ENCODE data around the gene GRIA3. TPM values are rescaled to one million over a fixed set of nuclear protein-coding genes. Genes with fewer than 3 reads are reported as not detected.

The GRIA3 gene
- total RNA-seq, 1 donor from 2014 or later: not detected

DNA sequence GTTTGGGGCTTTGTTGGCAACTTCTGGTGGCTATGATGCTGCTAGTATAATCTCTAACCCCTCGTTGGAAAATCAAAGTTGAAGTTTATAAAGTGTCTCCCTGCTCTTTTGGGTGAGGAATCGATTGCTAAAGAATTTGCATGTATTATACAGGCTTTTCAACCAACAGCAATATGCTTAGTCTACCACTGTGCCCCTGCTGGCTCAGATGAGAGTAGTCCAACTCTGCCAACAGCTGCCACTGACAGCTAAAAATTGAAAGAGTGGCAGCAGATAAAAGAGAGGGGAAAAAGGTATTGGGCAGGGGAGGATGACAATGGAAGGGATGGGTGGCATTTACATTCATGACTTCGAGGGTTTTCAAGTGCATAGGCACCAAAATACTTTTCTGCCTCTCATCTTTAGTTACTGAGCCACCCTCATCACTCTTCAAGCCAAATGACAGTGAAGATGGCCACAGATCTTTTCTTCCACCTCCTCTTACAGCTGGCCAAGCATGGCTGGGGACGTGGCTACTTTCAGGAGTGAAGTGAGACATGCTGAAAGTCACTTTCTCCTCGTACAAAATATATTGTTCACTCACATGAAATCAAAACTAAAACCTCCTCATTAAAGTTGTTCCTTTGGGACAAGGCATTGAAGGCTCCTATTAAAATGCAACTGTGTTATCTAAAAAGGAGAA lies 2.7 kb upstream of the GRIA3 start:
- Mint-ChIP-seq H3K4me1 (peaks cover 5% of the 10 kb centered on the region), H3K4me3 (no peak overlapping the region), H3K27ac (no peak overlapping the region), H3K27me3 (peaks cover 24% of the 10 kb centered on the region), H3K36me3 (ENCODE audit: low read depth) (no peaks in the 10 kb centered on the region), H3K9me3 (no peaks in the 10 kb centered on the region)
- no peak for DNase-seq
- intact Hi-C loops (cut with micrococcal nuclease): no loop called here
- POLR2A ChIA-PET: no interaction called here
- ATAC-seq (ENCODE audit: low read depth): no peak
- TF ChIP-seq, protein P1, sequence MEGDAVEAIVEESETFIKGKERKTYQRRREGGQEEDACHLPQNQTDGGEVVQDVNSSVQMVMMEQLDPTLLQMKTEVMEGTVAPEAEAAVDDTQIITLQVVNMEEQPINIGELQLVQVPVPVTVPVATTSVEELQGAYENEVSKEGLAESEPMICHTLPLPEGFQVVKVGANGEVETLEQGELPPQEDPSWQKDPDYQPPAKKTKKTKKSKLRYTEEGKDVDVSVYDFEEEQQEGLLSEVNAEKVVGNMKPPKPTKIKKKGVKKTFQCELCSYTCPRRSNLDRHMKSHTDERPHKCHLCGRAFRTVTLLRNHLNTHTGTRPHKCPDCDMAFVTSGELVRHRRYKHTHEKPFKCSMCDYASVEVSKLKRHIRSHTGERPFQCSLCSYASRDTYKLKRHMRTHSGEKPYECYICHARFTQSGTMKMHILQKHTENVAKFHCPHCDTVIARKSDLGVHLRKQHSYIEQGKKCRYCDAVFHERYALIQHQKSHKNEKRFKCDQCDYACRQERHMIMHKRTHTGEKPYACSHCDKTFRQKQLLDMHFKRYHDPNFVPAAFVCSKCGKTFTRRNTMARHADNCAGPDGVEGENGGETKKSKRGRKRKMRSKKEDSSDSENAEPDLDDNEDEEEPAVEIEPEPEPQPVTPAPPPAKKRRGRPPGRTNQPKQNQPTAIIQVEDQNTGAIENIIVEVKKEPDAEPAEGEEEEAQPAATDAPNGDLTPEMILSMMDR (IDR thresholded peaks at IDR 0.05): no peak
- CTCF ChIA-PET: no interaction called here

DNA sequence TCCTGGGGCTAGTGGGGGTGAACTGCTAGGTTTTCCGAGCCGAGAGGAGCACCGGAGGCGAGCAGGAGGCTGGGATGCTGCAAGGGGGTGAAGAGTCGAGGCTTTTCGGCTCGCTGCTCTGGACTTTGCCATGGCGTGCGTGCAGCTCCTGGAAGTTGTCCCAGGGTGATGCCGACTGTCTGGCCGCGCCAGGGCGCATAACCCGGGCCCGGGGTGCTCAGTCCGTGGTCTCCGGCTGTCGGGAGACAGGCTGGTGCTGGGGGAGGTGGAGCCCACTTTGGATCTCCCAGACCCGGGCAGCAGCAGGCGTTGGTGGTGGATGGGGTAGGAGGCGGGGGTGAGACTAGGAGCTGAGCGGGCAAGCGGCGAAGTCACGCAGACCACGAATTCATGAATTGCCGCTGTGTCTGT lies 793 bp downstream of the GRIA3 start:
- Mint-ChIP-seq H3K9me3 (no peaks in the 10 kb centered on the region), H3K4me1 (peaks cover 5% of the 10 kb centered on the region), H3K27ac (no peak overlapping the region), H3K36me3 (ENCODE audit: low read depth) (no peaks in the 10 kb centered on the region), H3K27me3 (peaks cover 27% of the 10 kb centered on the region), H3K4me3 (no peak overlapping the region)
- intact Hi-C loops (cut with micrococcal nuclease): no loop called here
- TF ChIP-seq, protein P1 (IDR thresholded peaks at IDR 0.05): no peak
- POLR2A ChIA-PET: no interaction called here
- no peak for ATAC-seq (ENCODE audit: low read depth)
- DNase-seq: no peak
- CTCF ChIA-PET: no interaction called here

DNA sequence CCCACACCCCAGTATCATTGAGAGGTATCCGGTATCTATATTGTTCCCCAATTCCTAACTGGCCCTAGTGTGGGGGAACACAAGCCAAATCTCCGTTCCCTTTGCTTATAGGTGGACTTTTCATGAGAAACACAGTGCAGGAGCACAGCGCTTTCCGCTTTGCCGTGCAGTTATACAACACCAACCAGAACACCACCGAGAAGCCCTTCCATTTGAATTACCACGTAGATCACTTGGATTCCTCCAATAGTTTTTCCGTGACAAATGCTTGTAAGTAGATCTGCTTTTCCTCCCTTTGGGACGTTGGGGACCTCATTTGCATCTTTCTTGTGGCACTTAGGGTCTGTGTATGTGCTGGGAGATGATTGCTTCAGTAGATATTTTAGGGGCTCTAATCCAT lies 1.6 kb downstream of the GRIA3 start:
- H3K4me3 Mint-ChIP-seq: no peak overlapping the region
- TF ChIP-seq, protein P1 (IDR thresholded peaks at IDR 0.05): no peak
- H3K27me3 Mint-ChIP-seq: peaks cover 27% of the 10 kb centered on the region
- ATAC-seq (ENCODE audit: low read depth) (no peak), DNase-seq (no peak)
- H3K4me1 Mint-ChIP-seq: peaks cover 5% of the 10 kb centered on the region
- POLR2A ChIA-PET: no interaction called here
- no peak overlapping the region for H3K27ac Mint-ChIP-seq
- CTCF ChIA-PET: no interaction called here
- H3K36me3 Mint-ChIP-seq (ENCODE audit: low read depth): no peaks in the 10 kb centered on the region
- no peaks in the 10 kb centered on the region for H3K9me3 Mint-ChIP-seq
- intact Hi-C loops (cut with micrococcal nuclease): no loop called here

DNA sequence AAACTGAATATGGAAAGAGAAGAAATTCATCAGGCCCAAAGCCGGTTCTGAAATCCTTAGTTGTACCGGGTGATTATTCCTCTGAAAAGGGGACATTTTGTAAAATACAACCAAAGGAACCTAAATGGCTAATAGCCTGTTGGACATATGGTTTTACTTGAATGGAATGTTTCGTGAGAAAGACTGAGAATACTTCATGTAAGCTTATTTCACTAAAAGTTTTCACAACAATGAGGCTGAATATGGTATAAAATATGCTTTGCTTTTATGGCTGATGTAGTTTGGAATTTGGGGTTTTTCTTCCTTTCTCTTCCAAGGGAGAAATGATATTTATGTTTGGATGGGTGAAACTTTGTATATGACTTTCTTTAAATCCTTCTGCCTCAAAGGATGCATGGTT lies 2.7 kb downstream of the GRIA3 start:
- peaks cover 5% of the 10 kb centered on the region for H3K4me1 Mint-ChIP-seq
- no peak overlapping the region for H3K4me3 Mint-ChIP-seq
- H3K27me3 Mint-ChIP-seq: peaks cover 27% of the 10 kb centered on the region
- no peaks in the 10 kb centered on the region for H3K9me3 Mint-ChIP-seq
- intact Hi-C loops (cut with micrococcal nuclease): no loop called here
- DNase-seq (no peak), ATAC-seq (ENCODE audit: low read depth) (no peak)
- no peaks in the 10 kb centered on the region for H3K36me3 Mint-ChIP-seq (ENCODE audit: low read depth)
- TF ChIP-seq, protein P1 (IDR thresholded peaks at IDR 0.05): no peak
- CTCF ChIA-PET: no interaction called here
- POLR2A ChIA-PET: no interaction called here
- no peak overlapping the region for H3K27ac Mint-ChIP-seq

DNA sequence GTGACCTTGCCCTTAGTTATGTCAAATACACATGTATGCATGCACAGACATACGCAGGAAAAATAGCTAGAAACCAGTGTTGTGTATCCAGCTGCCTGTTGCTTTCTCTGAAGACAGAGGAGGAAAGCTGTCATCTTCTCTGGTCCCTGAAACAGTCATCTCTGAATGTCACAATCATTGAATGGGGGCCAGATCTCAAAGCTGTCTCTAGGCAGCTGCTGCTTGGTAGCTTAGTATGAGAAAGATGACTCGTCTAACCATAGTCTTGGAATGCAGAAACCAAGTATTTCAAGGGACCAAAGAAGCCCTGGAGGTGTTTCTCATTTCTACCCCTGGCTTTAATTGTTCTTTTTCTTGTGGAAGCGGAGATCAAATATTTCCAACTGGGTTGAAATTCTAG lies 4.0 kb downstream of the GRIA3 start:
- ChIA-PET POLR2A (no interaction called here), CTCF (no interaction called here)
- H3K4me1 Mint-ChIP-seq: peaks cover 5% of the 10 kb centered on the region
- no peak overlapping the region for H3K4me3 Mint-ChIP-seq
- TF ChIP-seq, protein P1 (IDR thresholded peaks at IDR 0.05): no peak
- H3K27me3 Mint-ChIP-seq: peaks cover 21% of the 10 kb centered on the region
- ATAC-seq (ENCODE audit: low read depth) (no peak), DNase-seq (no peak)
- H3K27ac Mint-ChIP-seq: no peak overlapping the region
- H3K9me3 Mint-ChIP-seq: no peaks in the 10 kb centered on the region
- no peaks in the 10 kb centered on the region for H3K36me3 Mint-ChIP-seq (ENCODE audit: low read depth)
- intact Hi-C loops (cut with micrococcal nuclease): no loop called here
